Measurements from ENCODE around the gene ITGAD.

Gene ITGAD

DNA sequence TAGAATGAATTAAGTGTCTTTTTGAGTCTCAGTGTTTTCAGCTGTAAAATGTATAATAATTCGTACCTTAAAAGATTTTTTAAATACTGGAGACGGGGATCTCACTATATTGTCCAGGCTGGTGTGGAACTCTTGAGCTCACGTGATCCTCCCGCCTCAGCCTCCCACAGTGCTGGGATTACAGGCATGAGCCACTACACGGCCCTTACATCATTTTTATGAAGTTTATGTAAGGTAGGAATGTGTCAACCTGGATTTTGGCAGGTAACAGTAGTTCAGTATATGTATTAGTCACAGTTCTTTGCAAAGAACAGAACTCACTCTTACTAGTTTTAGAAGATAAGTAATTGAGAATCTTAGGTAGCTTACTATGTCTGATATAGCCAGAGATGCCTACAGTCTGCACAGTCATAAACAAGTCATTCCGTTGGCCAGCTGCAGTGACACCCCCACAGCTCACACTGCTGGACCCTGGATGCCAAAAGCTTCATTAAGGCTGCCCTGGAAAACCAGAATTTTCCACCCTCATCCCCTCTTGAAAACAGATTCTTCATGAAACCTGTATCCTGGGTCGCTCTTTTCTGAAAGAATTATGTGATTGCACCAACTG lies 35.6 kb downstream of the ITGAD start:
- no peaks in the 10 kb centered on the region for H3K79me2 ChIP-seq (ENCODE audit: insufficient read depth, low read length)
- H3K36me3 ChIP-seq (ENCODE audit: insufficient read depth, low read length), result no peaks in the 10 kb centered on the region
- TF ChIP-seq EZH2 (IDR thresholded peaks at IDR 0.05; ENCODE audit: borderline replicate concordance, low read depth, low read length, severe bottlenecking) (no peak), CTCF (IDR thresholded peaks at IDR 0.05; ENCODE audit: borderline replicate concordance, extremely low read depth, low read length, poor library complexity, severe bottlenecking) (no peak)
- H3K27ac ChIP-seq (ENCODE audit: low read length), result no peak overlapping the region
- no peak overlapping the region for H3K4me2 ChIP-seq (ENCODE audit: insufficient read depth, low read length)
- H3K27me3 ChIP-seq (ENCODE audit: insufficient read depth, low read length, poor library complexity), result peaks cover 3% of the 10 kb centered on the region
- no peak overlapping the region for H2AFZ ChIP-seq (ENCODE audit: low read depth, low read length)
- no peak for DNase-seq
- no peaks in the 10 kb centered on the region for H3K9me3 ChIP-seq (ENCODE audit: insufficient read depth, low read length, severe bottlenecking)
- no peak overlapping the region for H3K4me3 ChIP-seq (ENCODE audit: low read depth in 1 of 2, low read length in 2 of 2)
- no peaks in the 10 kb centered on the region for H4K20me1 ChIP-seq (ENCODE audit: insufficient read depth, low read length)
- ATAC-seq (ENCODE audit: insufficient read depth, low read depth), result no peak
- H3K9ac ChIP-seq (ENCODE audit: low read depth, low read length), result no peak overlapping the region
- H3K4me1 ChIP-seq (ENCODE audit: insufficient read depth, low read length), result no peaks in the 10 kb centered on the region

GRCh38 chr16:31429314-31429713 lies 36.2 kb downstream of the ITGAD start:
- no peak overlapping the region for H2AFZ ChIP-seq (ENCODE audit: low read depth, low read length)
- no peak overlapping the region for H3K4me3 ChIP-seq (ENCODE audit: low read depth in 1 of 2, low read length in 2 of 2)
- no peak for ATAC-seq (ENCODE audit: insufficient read depth, low read depth)
- H3K27ac ChIP-seq (ENCODE audit: low read length), result no peak overlapping the region
- H3K36me3 ChIP-seq (ENCODE audit: insufficient read depth, low read length), result no peaks in the 10 kb centered on the region
- TF ChIP-seq CTCF (IDR thresholded peaks at IDR 0.05; ENCODE audit: borderline replicate concordance, extremely low read depth, low read length, poor library complexity, severe bottlenecking) (no peak), EZH2 (IDR thresholded peaks at IDR 0.05; ENCODE audit: borderline replicate concordance, low read depth, low read length, severe bottlenecking) (no peak)
- H3K4me1 ChIP-seq (ENCODE audit: insufficient read depth, low read length), result no peaks in the 10 kb centered on the region
- no peaks in the 10 kb centered on the region for H3K9me3 ChIP-seq (ENCODE audit: insufficient read depth, low read length, severe bottlenecking)
- no peaks in the 10 kb centered on the region for H3K79me2 ChIP-seq (ENCODE audit: insufficient read depth, low read length)
- no peaks in the 10 kb centered on the region for H4K20me1 ChIP-seq (ENCODE audit: insufficient read depth, low read length)
- no peak overlapping the region for H3K4me2 ChIP-seq (ENCODE audit: insufficient read depth, low read length)
- peaks cover 3% of the 10 kb centered on the region for H3K27me3 ChIP-seq (ENCODE audit: insufficient read depth, low read length, poor library complexity)
- no peak for DNase-seq
- no peak overlapping the region for H3K9ac ChIP-seq (ENCODE audit: low read depth, low read length)

DNA sequence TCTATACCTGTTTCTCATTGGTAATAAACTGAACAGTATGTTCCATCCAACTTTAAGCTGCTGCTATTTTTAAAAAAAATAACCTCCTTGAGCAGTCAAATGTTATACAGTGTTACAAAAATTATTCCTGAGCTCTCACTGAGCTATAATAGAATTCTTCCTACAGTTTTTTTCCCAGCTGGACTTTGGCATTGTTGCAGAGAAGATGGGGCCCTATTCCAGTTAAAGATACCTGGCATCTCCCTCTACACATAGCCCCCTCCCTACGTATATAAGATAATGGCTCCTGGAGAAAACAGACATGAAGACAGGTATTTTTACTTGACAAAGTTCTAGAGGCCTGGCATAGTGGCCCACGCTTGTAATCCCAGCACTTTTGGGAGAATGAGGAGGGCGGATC lies 36.7 kb downstream of the ITGAD start:
- Histone ChIP-seq H3K36me3 (ENCODE audit: insufficient read depth, low read length) (no peaks in the 10 kb centered on the region), H3K27ac (ENCODE audit: low read length) (no peak overlapping the region), H3K27me3 (ENCODE audit: insufficient read depth, low read length, poor library complexity) (peaks cover 3% of the 10 kb centered on the region), H4K20me1 (ENCODE audit: insufficient read depth, low read length) (no peaks in the 10 kb centered on the region), H3K4me3 (ENCODE audit: low read depth in 1 of 2, low read length in 2 of 2) (no peak overlapping the region), H3K4me2 (ENCODE audit: insufficient read depth, low read length) (no peak overlapping the region), H3K4me1 (ENCODE audit: insufficient read depth, low read length) (no peaks in the 10 kb centered on the region), H3K79me2 (ENCODE audit: insufficient read depth, low read length) (no peaks in the 10 kb centered on the region), H3K9me3 (ENCODE audit: insufficient read depth, low read length, severe bottlenecking) (no peaks in the 10 kb centered on the region), H3K9ac (ENCODE audit: low read depth, low read length) (no peak overlapping the region), H2AFZ (ENCODE audit: low read depth, low read length) (no peak overlapping the region)
- no peak for DNase-seq
- TF ChIP-seq EZH2 (IDR thresholded peaks at IDR 0.05; ENCODE audit: borderline replicate concordance, low read depth, low read length, severe bottlenecking) (no peak), CTCF (IDR thresholded peaks at IDR 0.05; ENCODE audit: borderline replicate concordance, extremely low read depth, low read length, poor library complexity, severe bottlenecking) (no peak)
- no peak for ATAC-seq (ENCODE audit: insufficient read depth, low read depth)
